Measurements from ENCODE around the gene PPM1H. TPM values are rescaled to one million over a fixed set of nuclear protein-coding genes. Genes with fewer than 3 reads are reported as not detected.

The PPM1H gene
- total and polyA plus RNA-seq, 2 donors, result 1.4 to 6.5 TPM

Small RNA genes within 50 kb of the gene (small RNA-seq; reads per million reads assigned to genes)
- 6,556 reads per million, percentile 100 among the genes with 10 or more reads in this experiment for gene MIRLET7I
- not detected for gene RF00019
- 0.18 reads per million for gene RNU1-83P

Other genes with a start within 250 kb of the PPM1H start
- gene AVPR1A, start 216.1 kb upstream of the PPM1H start, total RNA-seq, result 43.7 TPM
- gene AVPR1A, start 216.1 kb upstream of the PPM1H start, polyA plus RNA-seq, result 7.8 TPM

All from urinary bladder (tissue), 2 donors.